NCI-H82 treated with DMSO at 0.1 percent for 48 hours (cell line): ENCODE results near the gene PRR14.
"Not testable (repeated sequence)": the region's sequence is repeated elsewhere in the genome, so short reads cannot be mapped to it uniquely, and the experiment has no call there.

Experiments
- DNase-seq: peaks from one replicate; lab custom pipeline; 2025; ENCODE audit not compliant: unreplicated experiment; lab: John Stamatoyannopoulos, UW

Gene PRR14

GRCh38 chr16:30628628-30629540 is 21.9 kb upstream of the PRR14 start:
- DNase-seq, result peak; percentile 45

GRCh38 chr16:30632454-30632853 is 18.3 kb upstream of the PRR14 start:
- DNase-seq, result not testable (repeated sequence)

DNA sequence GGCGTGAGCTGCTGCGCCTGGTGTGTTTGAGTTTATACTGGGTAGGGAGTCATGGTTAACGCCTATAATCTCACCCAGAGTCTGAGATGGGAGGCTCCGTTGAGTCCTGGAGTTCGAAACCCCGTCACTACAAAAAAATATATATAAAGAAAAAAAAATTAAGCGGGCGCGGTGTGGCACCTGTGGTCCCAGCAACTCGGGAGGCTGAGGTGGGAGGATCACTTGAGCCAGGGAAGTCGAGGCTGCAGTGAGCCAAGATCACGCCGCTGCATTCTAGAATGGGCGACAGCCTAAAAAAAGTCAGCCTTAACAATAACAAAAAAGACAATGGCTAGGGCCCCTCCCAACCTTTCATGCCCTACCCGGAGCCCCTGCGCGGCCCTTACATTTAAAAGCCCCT is 17.2 kb upstream of the PRR14 start:
- no peak for DNase-seq

DNA sequence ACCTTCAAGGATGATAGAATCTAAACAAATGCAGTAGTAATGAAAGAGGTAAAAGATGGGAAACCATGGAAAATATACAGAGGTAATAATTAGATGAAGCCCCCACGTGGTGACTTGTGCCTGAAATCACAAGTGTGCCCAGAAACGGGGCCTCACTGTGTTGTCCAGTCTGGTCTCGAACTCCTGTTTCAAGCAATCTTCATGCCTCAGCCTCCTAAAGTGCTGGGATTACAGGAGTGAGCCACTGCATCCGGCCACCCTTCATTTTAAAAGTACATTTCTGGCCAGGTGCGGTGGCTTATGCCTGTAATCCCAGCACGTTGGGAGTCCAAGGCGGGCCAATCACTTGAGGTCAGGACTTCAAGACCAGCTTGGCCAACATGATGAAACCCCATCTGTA is 14.2 kb upstream of the PRR14 start:
- no peak for DNase-seq

DNA sequence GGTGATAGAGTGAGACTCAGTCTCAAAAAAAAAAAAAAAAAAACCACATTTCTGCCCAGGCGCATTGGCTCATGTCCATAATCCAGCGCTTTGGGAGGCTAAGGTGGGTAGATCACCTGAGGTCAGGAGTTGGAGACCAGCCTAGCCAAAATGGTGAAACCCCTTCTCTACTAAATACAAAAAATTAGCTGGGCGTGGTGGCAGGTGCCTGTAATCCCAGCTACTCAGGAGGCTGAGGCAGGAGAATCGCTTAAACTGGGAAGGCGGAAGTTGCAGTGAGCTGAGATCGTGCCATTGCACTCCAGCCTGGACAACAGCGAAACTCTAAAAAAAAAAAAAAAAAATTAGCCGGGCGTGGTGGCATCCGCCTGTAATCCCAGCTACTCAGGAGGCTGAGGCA is 13.6 kb upstream of the PRR14 start:
- DNase-seq, result not testable (repeated sequence)

DNA sequence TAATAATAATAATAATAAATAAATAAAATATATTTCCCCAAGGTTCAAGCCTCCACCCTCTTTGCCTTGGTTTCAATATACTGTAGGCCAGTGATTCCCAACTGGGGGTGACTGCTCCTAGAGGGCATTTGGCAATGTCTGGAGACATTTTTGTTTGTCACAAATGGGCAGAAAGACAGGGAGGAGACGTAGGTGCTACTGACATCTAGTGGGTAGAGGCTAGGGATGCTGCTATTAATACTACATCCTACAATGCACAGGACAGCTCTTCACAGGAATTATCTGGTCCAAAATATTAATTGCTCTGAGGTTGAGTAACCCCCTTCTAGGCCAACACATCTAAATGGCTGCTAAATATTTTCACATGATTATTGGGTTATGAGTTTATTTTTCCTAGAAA is 12.8 kb upstream of the PRR14 start:
- DNase-seq, result peak; percentile 58

GRCh38 chr16:30641378-30641982 is 9.3 kb upstream of the PRR14 start:
- no peak for DNase-seq

- no peak for DNase-seq
Measured at GRCh38 chr16:30644334-30644830, 6.4 kb upstream of the PRR14 start.

DNA sequence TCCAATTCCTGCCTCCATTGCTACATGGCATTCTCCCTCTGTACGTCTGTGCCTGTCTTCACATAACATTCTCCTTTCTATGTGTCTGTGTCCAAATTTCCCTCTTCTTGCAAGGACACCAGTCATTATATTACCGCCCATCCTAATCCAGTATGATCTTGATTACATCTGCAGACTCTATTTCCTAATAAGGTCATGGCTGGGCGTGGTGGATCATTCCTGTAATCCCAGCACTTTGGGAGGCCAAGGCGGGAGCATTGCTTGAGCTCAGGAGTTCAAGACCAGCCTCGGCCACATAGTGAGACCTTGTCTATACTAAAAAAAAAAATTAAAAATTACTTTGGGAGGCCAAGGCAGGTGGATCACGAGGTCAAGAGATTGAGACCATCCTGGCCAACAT is 5.0 kb upstream of the PRR14 start:
- no peak for DNase-seq

DNA sequence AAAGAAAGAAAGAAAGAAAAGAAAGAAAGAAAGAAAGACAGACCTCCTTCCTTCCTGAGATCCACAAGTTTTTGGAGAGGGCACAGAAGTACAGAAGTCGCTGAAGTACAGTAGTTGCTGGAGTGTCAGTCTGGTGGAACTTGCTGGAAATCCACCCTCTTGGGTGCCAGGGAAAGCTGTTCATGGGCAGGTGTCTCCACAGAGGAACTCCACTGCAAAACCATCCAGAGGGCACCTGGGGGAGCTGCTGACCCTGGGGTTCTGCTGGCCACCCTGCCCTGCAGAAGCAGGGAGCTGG is 3.5 kb upstream of the PRR14 start:
- no peak for DNase-seq

DNA sequence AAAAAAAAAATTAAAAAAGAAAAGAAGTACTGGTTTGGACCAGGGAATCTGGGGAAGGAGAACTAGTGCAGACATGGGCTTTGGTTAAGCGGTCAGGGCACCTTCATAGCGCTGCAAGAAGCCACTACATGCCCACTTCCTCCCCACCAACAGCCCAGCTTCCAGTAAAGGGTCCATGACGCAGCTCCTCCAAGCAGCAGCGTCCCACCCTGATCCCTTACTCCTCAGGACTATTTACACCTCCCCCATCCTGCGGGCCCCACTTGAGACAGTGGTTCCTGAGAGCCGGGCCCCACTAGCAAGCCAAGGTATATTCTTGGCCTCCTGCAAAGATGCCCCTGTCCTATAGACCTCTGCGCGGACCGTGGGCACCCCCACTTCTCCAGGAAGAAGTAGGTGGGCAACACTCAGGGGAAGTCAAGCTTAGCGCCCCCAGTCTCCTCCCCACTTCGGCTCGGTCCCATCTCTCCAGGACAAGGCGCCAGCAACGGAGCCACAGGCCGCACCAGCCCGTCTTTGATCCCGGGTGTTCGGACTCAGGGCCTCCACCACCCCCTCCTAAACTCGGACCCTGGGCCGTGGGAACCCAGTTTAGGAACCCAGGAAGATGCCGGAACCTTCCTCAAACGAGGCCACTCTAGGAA is 913 bp upstream of the PRR14 start:
- DNase-seq, result no peak

GRCh38 chr16:30651124-30652004 is 604 bp downstream of the PRR14 start:
- peak; percentile 5 for DNase-seq

DNA sequence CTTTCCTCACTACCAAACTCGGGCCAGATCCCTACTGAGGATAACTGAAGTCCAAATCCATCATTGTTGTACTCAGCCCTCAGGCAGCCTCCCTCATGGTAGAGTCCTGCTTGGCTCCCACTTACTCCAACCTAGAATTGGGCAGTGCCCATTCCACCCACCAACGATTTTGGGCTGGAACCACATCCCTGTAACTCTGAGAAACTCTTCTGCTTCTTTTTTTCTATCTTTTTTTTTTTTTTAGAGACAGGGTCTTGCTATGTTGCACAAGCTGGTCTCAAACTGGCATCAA is 1.2 kb downstream of the PRR14 start:
- no peak for DNase-seq

DNA sequence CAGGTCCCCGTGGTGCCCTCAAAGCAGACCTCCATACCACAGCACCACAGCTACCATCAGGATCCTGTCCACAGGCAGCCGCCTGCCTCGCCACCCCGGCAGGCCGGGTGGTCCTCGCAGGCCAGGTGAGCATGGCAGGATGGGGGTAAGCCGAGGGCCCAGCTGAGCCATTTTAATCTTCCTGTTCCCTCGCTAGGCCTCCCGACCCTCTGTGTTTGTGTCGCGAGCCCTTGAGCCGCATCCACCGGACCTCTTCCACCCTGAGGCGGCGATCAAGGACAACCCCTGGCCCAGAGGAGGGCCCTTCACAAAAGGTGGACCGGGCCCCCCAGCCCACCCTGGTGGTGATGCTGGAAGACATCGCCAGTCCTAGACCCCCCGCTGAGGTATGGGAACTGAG is 2.0 kb downstream of the PRR14 start:
- DNase-seq, result no peak

DNA sequence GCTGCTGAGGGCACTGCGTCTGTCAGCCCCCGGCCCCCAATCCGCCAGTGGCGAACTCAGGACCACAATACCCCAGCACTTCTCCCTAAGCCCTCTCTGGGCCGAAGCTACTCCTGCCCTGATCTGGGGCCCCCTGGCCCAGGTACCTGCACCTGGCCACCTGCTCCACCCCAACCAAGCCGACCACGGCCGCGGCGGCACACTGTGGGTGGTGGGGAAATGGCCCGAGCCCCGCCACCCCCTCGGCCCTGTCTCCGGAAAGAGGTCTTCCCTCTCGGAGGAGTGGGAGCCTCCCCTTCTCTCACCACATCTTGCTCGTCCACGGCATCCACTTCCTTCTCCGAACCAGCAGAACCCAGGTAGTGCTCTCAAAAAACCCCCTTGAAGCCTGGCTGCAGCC is 4.1 kb downstream of the PRR14 start:
- DNase-seq, result no peak

DNA sequence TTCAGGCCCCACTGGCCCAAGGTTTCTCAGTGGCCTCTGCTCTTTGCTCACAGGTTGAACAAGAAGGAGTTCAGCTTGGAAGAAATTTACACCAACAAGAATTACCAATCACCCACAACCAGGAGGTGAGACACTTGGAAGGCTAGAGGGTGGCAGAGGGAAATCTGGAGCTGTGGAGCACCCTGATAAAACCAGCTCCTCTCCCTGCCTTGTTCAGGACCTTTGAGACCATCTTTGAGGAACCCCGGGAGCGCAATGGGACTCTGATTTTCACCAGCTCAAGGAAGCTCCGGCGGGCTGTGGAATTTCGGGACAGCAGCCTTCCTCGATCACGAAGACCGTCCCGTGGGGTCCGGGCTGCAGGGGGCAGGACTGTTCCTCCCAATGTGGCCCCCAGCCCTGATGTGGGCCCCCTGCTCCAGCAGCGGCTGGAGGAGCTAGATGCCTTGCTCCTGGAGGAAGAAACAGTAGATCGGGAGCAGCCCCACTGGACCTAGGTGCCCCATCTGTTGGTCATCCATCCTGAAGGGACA is 5.1 kb downstream of the PRR14 start:
- no peak for DNase-seq

DNA sequence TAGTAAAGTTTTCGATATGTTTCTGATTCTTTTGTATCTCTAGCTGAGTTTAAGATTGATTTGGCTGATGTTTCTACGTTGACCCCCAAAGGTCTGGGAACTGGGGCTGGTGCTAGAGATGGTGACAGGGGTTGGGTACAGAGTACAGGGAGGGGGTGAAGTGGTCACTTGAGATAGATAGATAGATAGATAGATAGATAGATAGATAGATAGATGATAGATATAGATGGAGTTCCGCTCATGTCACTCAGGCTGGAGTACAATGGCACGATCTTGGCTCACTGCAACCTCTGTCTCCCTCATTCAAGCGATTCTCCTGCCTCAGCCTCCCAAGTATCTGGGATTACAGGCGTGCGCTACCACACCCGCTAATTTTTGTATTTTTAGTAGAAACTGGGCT is 5.6 kb downstream of the PRR14 start:
- DNase-seq, result no peak

DNA sequence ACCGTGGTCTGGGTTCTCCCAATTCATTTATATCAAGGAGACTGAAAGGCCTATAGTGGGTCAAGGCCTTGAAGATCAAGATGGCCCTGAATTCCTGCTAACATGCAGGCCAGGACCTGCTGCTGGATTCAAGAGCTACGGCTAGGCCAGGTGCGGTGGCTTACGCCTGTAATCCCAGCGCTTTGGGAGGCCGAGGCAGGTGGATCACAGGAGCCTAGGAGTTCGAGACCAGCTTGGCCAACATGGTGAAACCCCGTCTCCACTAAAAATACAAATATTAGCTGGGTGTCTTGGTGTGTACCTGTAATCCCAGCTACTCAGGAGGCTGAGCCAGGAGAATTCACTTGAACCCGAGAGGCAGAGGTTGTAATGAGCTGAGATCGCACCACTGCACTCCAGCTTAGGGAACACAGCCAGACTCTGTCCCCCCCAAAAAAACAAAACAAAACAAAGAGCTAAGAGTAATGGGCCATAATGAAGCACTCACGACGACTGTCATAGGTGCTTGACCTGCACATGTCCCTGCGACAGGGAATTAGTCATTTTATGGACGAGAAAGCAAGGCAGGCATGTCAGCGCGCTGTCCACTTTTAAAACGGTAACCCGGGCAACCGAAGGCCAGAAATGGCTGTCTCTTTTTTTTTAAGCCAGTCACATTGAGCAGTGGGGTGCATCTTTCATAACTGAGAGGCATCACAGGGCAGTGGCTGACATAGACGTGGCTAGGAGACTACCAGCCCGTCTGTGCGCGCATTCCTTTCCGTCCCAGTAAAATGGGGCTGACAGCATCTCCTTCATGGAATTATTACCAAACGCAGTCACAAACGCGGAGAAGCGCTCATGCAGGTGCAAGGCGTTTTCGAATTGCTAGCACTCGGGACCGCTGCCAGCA is 6.5 kb downstream of the PRR14 start:
- no peak for DNase-seq

DNA sequence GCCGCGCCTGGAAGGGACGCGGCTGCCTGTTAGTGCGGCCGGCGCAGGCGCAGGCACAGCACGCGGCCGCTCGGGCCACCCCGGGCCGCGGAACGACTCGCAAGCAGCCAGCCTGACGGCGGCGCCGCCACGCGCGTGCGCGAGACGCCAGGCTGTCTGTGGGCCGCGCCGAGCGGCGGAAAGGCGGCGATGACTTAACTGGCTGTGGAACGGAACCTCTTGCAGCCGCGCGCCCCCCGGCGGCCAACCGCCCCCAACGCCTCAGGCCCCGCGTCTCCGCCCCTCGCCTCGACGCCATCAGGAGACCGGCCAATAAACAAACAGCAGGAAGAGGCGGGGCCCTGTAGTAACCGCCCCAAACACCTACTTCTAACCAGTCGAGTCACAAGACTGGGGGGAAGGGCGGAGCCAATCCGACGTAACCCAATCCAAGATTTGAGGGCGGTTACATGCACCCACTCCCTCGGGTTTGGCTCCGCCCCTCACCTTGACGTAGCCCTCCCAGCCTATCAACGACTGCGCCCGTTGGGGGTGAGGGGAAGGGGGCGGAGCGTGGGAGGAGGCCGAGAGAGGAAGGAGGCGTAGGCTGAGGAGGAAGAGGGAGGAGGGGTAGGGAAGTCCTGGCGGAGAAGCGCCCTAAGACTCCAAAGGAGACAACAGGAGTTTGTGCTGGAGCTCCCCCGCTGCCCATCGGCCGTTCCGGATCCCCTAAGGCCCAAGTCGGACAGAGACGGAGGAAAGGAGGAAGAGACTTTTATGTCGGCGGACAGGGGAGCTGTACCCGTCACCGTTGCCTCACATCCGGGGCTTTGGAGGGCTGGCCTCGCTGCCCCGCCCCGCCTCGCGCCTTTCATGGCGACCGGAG is 7.3 kb downstream of the PRR14 start, which contains the start of gene FBRS:
FBRS (plus strand) TSS at position 566 of the 865 bp plus-strand sequence. CDS start 1,088 bp downstream, outside the sequence.
- DNase-seq, result peak; percentile 98
